ENCODE results near the gene INO80D. TPM values are rescaled to one million over a fixed set of nuclear protein-coding genes. Genes with fewer than 3 reads are reported as not detected.

The INO80D gene
- total and polyA plus RNA-seq, 2 experiments from 2014 or later: 17.5 to 37.4 TPM

DNA sequence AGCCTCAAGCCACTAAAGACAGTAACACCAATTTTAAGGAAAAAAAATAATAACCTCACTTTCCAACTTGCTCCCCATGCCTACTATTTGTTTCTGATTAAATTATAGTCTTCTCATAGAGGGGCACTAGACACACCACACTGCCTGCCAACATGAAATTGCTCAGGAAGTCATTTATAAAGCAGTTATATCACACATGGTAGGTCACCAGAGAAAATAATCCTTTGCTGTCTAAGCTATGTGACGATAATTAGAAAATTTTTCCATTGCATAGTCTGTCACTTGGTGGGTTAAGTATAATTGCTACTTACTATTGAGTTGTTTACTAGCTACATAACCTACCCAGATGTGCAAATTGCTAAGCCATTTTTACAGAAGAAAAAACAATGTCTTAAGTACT is 85.2 kb downstream of the INO80D start:
- TF ChIP-seq, protein P1, sequence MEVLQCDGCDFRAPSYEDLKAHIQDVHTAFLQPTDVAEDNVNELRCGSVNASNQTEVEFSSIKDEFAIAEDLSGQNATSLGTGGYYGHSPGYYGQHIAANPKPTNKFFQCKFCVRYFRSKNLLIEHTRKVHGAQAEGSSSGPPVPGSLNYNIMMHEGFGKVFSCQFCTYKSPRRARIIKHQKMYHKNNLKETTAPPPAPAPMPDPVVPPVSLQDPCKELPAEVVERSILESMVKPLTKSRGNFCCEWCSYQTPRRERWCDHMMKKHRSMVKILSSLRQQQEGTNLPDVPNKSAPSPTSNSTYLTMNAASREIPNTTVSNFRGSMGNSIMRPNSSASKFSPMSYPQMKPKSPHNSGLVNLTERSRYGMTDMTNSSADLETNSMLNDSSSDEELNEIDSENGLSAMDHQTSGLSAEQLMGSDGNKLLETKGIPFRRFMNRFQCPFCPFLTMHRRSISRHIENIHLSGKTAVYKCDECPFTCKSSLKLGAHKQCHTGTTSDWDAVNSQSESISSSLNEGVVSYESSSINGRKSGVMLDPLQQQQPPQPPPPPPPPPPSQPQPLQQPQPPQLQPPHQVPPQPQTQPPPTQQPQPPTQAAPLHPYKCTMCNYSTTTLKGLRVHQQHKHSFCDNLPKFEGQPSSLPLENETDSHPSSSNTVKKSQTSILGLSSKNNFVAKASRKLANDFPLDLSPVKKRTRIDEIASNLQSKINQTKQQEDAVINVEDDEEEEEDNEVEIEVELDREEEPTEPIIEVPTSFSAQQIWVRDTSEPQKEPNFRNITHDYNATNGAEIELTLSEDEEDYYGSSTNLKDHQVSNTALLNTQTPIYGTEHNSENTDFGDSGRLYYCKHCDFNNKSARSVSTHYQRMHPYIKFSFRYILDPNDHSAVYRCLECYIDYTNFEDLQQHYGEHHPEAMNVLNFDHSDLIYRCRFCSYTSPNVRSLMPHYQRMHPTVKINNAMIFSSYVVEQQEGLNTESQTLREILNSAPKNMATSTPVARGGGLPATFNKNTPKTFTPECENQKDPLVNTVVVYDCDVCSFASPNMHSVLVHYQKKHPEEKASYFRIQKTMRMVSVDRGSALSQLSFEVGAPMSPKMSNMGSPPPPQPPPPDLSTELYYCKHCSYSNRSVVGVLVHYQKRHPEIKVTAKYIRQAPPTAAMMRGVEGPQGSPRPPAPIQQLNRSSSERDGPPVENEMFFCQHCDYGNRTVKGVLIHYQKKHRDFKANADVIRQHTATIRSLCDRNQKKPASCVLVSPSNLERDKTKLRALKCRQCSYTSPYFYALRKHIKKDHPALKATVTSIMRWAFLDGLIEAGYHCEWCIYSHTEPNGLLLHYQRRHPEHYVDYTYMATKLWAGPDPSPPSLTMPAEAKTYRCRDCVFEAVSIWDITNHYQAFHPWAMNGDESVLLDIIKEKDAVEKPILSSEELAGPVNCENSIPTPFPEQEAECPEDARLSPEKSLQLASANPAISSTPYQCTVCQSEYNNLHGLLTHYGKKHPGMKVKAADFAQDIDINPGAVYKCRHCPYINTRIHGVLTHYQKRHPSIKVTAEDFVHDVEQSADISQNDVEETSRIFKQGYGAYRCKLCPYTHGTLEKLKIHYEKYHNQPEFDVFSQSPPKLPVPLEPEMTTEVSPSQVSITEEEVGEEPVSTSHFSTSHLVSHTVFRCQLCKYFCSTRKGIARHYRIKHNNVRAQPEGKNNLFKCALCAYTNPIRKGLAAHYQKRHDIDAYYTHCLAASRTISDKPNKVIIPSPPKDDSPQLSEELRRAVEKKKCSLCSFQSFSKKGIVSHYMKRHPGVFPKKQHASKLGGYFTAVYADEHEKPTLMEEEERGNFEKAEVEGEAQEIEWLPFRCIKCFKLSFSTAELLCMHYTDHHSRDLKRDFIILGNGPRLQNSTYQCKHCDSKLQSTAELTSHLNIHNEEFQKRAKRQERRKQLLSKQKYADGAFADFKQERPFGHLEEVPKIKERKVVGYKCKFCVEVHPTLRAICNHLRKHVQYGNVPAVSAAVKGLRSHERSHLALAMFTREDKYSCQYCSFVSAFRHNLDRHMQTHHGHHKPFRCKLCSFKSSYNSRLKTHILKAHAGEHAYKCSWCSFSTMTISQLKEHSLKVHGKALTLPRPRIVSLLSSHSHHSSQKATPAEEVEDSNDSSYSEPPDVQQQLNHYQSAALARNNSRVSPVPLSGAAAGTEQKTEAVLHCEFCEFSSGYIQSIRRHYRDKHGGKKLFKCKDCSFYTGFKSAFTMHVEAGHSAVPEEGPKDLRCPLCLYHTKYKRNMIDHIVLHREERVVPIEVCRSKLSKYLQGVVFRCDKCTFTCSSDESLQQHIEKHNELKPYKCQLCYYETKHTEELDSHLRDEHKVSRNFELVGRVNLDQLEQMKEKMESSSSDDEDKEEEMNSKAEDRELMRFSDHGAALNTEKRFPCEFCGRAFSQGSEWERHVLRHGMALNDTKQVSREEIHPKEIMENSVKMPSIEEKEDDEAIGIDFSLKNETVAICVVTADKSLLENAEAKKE (CRISPR knock-in tag; IDR thresholded peaks at IDR 0.05): no peak
- no peak for TF ChIP-seq CREB1 (CRISPR knock-in tag; IDR thresholded peaks at IDR 0.05; ENCODE audit: low read depth)
- TF ChIP-seq POLR2AphosphoS5 (IDR thresholded peaks at IDR 0.05; ENCODE audit: low read depth): no peak
- no peak for TF ChIP-seq STAT1 (IDR thresholded peaks at IDR 0.05; ENCODE audit: unreplicated experiment)
- TF ChIP-seq, protein P2, sequence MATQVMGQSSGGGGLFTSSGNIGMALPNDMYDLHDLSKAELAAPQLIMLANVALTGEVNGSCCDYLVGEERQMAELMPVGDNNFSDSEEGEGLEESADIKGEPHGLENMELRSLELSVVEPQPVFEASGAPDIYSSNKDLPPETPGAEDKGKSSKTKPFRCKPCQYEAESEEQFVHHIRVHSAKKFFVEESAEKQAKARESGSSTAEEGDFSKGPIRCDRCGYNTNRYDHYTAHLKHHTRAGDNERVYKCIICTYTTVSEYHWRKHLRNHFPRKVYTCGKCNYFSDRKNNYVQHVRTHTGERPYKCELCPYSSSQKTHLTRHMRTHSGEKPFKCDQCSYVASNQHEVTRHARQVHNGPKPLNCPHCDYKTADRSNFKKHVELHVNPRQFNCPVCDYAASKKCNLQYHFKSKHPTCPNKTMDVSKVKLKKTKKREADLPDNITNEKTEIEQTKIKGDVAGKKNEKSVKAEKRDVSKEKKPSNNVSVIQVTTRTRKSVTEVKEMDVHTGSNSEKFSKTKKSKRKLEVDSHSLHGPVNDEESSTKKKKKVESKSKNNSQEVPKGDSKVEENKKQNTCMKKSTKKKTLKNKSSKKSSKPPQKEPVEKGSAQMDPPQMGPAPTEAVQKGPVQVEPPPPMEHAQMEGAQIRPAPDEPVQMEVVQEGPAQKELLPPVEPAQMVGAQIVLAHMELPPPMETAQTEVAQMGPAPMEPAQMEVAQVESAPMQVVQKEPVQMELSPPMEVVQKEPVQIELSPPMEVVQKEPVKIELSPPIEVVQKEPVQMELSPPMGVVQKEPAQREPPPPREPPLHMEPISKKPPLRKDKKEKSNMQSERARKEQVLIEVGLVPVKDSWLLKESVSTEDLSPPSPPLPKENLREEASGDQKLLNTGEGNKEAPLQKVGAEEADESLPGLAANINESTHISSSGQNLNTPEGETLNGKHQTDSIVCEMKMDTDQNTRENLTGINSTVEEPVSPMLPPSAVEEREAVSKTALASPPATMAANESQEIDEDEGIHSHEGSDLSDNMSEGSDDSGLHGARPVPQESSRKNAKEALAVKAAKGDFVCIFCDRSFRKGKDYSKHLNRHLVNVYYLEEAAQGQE (IDR thresholded peaks at IDR 0.05; ENCODE audit: unreplicated experiment): no peak
- TF ChIP-seq, protein P3, sequence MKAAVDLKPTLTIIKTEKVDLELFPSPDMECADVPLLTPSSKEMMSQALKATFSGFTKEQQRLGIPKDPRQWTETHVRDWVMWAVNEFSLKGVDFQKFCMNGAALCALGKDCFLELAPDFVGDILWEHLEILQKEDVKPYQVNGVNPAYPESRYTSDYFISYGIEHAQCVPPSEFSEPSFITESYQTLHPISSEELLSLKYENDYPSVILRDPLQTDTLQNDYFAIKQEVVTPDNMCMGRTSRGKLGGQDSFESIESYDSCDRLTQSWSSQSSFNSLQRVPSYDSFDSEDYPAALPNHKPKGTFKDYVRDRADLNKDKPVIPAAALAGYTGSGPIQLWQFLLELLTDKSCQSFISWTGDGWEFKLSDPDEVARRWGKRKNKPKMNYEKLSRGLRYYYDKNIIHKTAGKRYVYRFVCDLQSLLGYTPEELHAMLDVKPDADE (IDR thresholded peaks at IDR 0.05): no peak
- no peak for TF ChIP-seq EZH2 (IDR thresholded peaks at IDR 0.05; ENCODE audit: low read depth, unreplicated experiment)
- TF ChIP-seq NANOG (IDR thresholded peaks at IDR 0.05; ENCODE audit: borderline replicate concordance): no peak
- no peak for TF ChIP-seq ZNF331 (CRISPR knock-in tag; IDR thresholded peaks at IDR 0.05; ENCODE audit: low read depth)
- TF ChIP-seq, protein P4, sequence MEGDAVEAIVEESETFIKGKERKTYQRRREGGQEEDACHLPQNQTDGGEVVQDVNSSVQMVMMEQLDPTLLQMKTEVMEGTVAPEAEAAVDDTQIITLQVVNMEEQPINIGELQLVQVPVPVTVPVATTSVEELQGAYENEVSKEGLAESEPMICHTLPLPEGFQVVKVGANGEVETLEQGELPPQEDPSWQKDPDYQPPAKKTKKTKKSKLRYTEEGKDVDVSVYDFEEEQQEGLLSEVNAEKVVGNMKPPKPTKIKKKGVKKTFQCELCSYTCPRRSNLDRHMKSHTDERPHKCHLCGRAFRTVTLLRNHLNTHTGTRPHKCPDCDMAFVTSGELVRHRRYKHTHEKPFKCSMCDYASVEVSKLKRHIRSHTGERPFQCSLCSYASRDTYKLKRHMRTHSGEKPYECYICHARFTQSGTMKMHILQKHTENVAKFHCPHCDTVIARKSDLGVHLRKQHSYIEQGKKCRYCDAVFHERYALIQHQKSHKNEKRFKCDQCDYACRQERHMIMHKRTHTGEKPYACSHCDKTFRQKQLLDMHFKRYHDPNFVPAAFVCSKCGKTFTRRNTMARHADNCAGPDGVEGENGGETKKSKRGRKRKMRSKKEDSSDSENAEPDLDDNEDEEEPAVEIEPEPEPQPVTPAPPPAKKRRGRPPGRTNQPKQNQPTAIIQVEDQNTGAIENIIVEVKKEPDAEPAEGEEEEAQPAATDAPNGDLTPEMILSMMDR (conservative IDR thresholded peaks at IDR 0.05; ENCODE audit: low read depth in 2 of 2): no peak
- TF ChIP-seq EZH2phosphoT487 (IDR thresholded peaks at IDR 0.05; ENCODE audit: unreplicated experiment): no peak
- TF ChIP-seq JUNB (IDR thresholded peaks at IDR 0.05; ENCODE audit: unreplicated experiment): no peak
- H3K27ac ChIP-seq (ENCODE audit: low read depth): no peak overlapping the region
- H3F3A ChIP-seq (replicated peaks; ENCODE audit: low read depth): 0 out of 2 replicates have a peak, but pooled peaks cover 4% of the 10 kb centered on the region
- H3K9me2 ChIP-seq (ENCODE audit: insufficient read depth): no peaks in the 10 kb centered on the region
- H3K79me2 ChIP-seq (replicated peaks; ENCODE audit: insufficient read depth): no peaks in the 10 kb centered on the region
- no peaks in the 10 kb centered on the region for H3K27me3 ChIP-seq (ENCODE audit: insufficient read depth)
- H3K4me1 Mint-ChIP-seq: peaks cover 5% of the 10 kb centered on the region; the same call in 2 of the 3 replicates
- peaks cover 10% of the 10 kb centered on the region for H3K27me3 Mint-ChIP-seq (ENCODE audit: insufficient read depth, low read depth, poor library complexity)
- H3K36me3 Mint-ChIP-seq (ENCODE audit: low read depth): peaks cover 37% of the 10 kb centered on the region
- H3K4me1 ChIP-seq (ENCODE audit: insufficient read depth): no peaks in the 10 kb centered on the region
- peaks cover 19% of the 10 kb centered on the region; the same call in 1 of the 2 replicates for H3K36me3 ChIP-seq (ENCODE audit: insufficient read depth)
- no peak overlapping the region for H3K4me2 ChIP-seq
- ATAC-seq: no peak
- H4K20me1 ChIP-seq (replicated peaks; ENCODE audit: insufficient read depth): peaks cover 3% of the 10 kb centered on the region; the same call in 1 of the 2 replicates
- no peaks in the 10 kb centered on the region for H3K9me3 Mint-ChIP-seq
- H3K4me3 Mint-ChIP-seq: no peak overlapping the region
- DNase-seq (ENCODE audit: low spot score): no peak
- H3K4me3 ChIP-seq: no peak overlapping the region
- H2AFZ ChIP-seq: no peak overlapping the region
- H3K27ac Mint-ChIP-seq: no peak overlapping the region

All from GM23338 (cell line).